Measurements from ENCODE around the gene TNKS2. TPM values are rescaled to one million over a fixed set of nuclear protein-coding genes. Genes with fewer than 3 reads are reported as not detected.

The TNKS2 gene
- total RNA-seq, 1 donor from 2014 or later = 53.4 TPM

DNA sequence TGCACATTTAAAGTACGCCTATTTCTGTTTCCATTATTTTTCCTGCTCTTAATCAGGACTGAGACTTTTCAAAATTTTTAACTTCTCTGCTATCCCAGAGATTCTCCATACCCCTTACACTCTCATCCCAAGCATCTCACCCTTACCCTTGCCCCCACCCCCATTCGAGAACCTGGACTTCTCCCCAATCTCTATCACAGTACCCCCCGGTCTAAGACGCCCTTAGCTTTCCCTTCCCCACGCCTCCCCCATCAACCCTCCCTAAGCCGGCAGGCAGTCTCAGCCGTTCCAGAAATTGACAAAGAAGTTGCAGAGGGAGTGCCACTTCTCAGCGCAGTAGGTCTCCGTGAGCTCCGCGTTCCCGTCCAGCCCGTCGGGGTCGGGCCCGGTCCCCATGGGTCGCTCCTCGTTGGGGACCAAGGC, 109.7 kb downstream of the TNKS2 start:
- Mint-ChIP-seq H3K4me3 (peak overlapping the region; percentile 91), H3K27me3 (ENCODE audit: insufficient read depth, low read depth) (peaks cover 2% of the 10 kb centered on the region), H3K36me3 (peaks cover 43% of the 10 kb centered on the region), H3K9me3 (peaks cover 2% of the 10 kb centered on the region), H3K4me1 (peaks cover 34% of the 10 kb centered on the region), H3K27ac (peak overlapping the region; percentile 26)
- Histone ChIP-seq H3K4me3 (peak overlapping the region; percentile 97), H3F3A (ENCODE audit: low read depth) (peaks cover 38% of the 10 kb centered on the region), H3K27ac (no peak overlapping the region), H2AFZ (replicated peaks) (peak overlapping the region; percentile 95), H3K9ac (peak overlapping the region; percentile 73), H3K4me1 (peaks cover 11% of the 10 kb centered on the region), H3K27me3 (no peaks in the 10 kb centered on the region), H3K4me2 (peak overlapping the region; percentile 79), H3K79me2 (ENCODE audit: low read depth) (peaks cover 33% of the 10 kb centered on the region), H4K20me1 (ENCODE audit: low read depth) (peaks cover 5% of the 10 kb centered on the region), H3K9me3 (ENCODE audit: low read depth) (no peaks in the 10 kb centered on the region), H3K36me3 (peaks cover 8% of the 10 kb centered on the region)
- peak; percentile 57 for DNase-seq (ENCODE audit: low spot score)
- no peak for TF ChIP-seq EZH2 (IDR thresholded peaks at IDR 0.05)
- TF ChIP-seq CTCF (IDR thresholded peaks at IDR 0.05) = no peak
- no peak for TF ChIP-seq EZH2phosphoT487 (IDR thresholded peaks at IDR 0.05)

DNA sequence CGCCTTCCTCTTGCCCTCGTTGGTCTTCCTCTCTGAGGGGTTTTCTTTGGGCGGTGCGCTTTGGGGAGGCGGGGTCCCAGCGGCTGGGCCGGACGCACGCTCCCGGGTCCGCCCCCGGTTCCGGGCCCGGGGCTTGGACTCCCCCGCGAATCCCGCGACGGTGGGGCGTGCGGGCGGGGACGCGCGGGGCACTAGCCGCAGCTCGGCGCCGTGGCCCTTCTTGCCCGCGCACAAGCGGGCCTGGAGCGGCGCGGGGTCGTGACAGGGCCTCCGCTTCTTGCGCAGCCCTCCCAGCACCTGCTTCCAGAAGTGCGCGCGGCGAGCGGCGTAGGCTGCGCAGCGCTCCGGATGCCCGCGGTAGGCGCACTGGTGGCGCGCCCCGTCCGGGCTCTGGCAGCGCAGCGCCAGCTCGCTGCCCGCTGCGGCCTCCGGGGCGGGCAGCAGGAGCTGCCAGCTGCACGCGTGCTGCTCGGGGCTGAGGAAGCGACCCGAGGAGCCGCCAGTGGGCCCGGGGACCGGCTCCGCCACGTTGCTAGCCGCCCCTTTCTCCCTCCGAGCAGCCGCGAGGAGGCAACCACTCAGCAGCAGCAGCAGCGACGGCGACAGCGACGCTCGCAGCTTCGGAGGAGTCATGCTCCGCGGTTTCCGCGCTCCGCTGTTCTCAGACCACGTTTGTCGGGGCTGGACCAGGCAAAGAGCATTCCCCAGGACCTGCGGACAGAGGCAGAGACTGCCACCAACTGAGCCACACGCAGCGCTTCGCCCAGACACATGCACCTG, 110.3 kb downstream of the TNKS2 start:
- Mint-ChIP-seq H3K27ac (peak overlapping the region; percentile 93), H3K4me1 (peaks cover 34% of the 10 kb centered on the region), H3K27me3 (ENCODE audit: insufficient read depth, low read depth) (peaks cover 2% of the 10 kb centered on the region), H3K4me3 (peak overlapping the region; percentile 96), H3K36me3 (peaks cover 43% of the 10 kb centered on the region), H3K9me3 (peaks cover 2% of the 10 kb centered on the region)
- no peaks in the 10 kb centered on the region for H3K9me3 ChIP-seq (ENCODE audit: low read depth)
- peaks cover 11% of the 10 kb centered on the region for H3K4me1 ChIP-seq
- H3K4me2 ChIP-seq = peak overlapping the region; percentile 79
- H3K9ac ChIP-seq = peak overlapping the region; percentile 73
- H3K27ac ChIP-seq = peak overlapping the region; percentile 13
- TF ChIP-seq EZH2 (IDR thresholded peaks at IDR 0.05) = peak; percentile 47
- peak; percentile 39 for TF ChIP-seq EZH2phosphoT487 (IDR thresholded peaks at IDR 0.05)
- peak; percentile 58 for TF ChIP-seq CTCF (IDR thresholded peaks at IDR 0.05)
- DNase-seq (ENCODE audit: low spot score) = peak; percentile 94
- H4K20me1 ChIP-seq (ENCODE audit: low read depth) = peaks cover 5% of the 10 kb centered on the region
- H3K4me3 ChIP-seq = peak overlapping the region; percentile 97
- H3K79me2 ChIP-seq (ENCODE audit: low read depth) = peaks cover 33% of the 10 kb centered on the region
- peak overlapping the region; percentile 95 for H2AFZ ChIP-seq (replicated peaks)
- H3F3A ChIP-seq (ENCODE audit: low read depth) = peaks cover 40% of the 10 kb centered on the region
- H3K27me3 ChIP-seq = no peaks in the 10 kb centered on the region
- H3K36me3 ChIP-seq = peaks cover 8% of the 10 kb centered on the region

- peak within 1 kb of the TSS; percentile 13 for H3K27ac ChIP-seq
- Mint-ChIP-seq H3K36me3 (peaks cover 43% of the 10 kb centered on the region), H3K27ac (peak within 1 kb of the TSS; percentile 93), H3K9me3 (peaks cover 2% of the 10 kb centered on the region), H3K27me3 (ENCODE audit: insufficient read depth, low read depth) (peaks cover 2% of the 10 kb centered on the region), H3K4me1 (peaks cover 34% of the 10 kb centered on the region), H3K4me3 (peak within 1 kb of the TSS; percentile 96)
- TF ChIP-seq EZH2 (IDR thresholded peaks at IDR 0.05) (no peak), CTCF (IDR thresholded peaks at IDR 0.05) (no peak), EZH2phosphoT487 (IDR thresholded peaks at IDR 0.05) (no peak)
- peaks cover 33% of the 10 kb centered on the region for H3K79me2 ChIP-seq (ENCODE audit: low read depth)
- peaks cover 5% of the 10 kb centered on the region for H4K20me1 ChIP-seq (ENCODE audit: low read depth)
- H2AFZ ChIP-seq (replicated peaks) = peak within 1 kb of the TSS; percentile 95
- peak within 1 kb of the TSS; percentile 73 for H3K9ac ChIP-seq
- H3K9me3 ChIP-seq (ENCODE audit: low read depth) = no peaks in the 10 kb centered on the region
- peak within 1 kb of the TSS; percentile 79 for H3K4me2 ChIP-seq
- H3K36me3 ChIP-seq = peaks cover 8% of the 10 kb centered on the region
- H3K4me1 ChIP-seq = peaks cover 11% of the 10 kb centered on the region
- peak; percentile 85 for DNase-seq (ENCODE audit: low spot score)
- no peaks in the 10 kb centered on the region for H3K27me3 ChIP-seq
- peak within 1 kb of the TSS; percentile 97 for H3K4me3 ChIP-seq
- H3F3A ChIP-seq (ENCODE audit: low read depth) = peaks cover 45% of the 10 kb centered on the region
These were observed 111.0 kb downstream of the TNKS2 start, which contains the start of gene FGFBP3 for GRCh38 chr10:91909117-91909677. Gene FGFBP3, minus strand, starts transcription at chr10:91909486. Its CDS starts 517 bp downstream, at chr10:91908969.

Measured in neural progenitor cell (in vitro differentiated cells).